ENCODE data around the gene SRGAP3. TPM values are rescaled to one million over a fixed set of nuclear protein-coding genes. Genes with fewer than 3 reads are reported as not detected.

Gene SRGAP3
- total RNA-seq, 4 donors from 2014 or later = 13.1 to 84.9 (median 27.4) TPM

DNA sequence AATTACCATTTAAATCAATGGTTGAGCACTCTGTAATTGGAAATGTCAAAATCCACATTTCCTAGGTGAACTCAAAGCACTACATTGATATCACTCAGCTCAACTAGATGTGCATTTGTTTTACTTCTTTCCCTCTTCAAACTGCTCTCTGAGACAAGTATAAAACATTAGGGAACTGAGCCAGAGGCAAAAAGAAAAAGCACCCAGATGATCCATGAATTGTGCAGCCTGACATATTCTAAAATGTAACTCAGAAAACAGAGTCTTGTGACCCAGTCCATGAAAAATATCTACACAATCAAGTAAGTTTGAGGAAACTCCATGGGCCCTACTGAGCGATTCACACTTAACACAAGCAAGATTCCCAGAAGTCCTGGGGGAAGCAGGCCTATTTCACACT lies 9.8 kb downstream of the SRGAP3 start:
- Histone ChIP-seq H3K36me3 (no peaks in the 10 kb centered on the region), H3K27me3 (no peaks in the 10 kb centered on the region), H3K4me1 (no peaks in the 10 kb centered on the region), H3K9me3 (no peaks in the 10 kb centered on the region), H3K27ac (no peak overlapping the region), H3K4me3 (no peak overlapping the region)
- no peak for TF ChIP-seq EP300 (IDR thresholded peaks at IDR 0.05)
- TF ChIP-seq, protein P1, sequence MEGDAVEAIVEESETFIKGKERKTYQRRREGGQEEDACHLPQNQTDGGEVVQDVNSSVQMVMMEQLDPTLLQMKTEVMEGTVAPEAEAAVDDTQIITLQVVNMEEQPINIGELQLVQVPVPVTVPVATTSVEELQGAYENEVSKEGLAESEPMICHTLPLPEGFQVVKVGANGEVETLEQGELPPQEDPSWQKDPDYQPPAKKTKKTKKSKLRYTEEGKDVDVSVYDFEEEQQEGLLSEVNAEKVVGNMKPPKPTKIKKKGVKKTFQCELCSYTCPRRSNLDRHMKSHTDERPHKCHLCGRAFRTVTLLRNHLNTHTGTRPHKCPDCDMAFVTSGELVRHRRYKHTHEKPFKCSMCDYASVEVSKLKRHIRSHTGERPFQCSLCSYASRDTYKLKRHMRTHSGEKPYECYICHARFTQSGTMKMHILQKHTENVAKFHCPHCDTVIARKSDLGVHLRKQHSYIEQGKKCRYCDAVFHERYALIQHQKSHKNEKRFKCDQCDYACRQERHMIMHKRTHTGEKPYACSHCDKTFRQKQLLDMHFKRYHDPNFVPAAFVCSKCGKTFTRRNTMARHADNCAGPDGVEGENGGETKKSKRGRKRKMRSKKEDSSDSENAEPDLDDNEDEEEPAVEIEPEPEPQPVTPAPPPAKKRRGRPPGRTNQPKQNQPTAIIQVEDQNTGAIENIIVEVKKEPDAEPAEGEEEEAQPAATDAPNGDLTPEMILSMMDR (IDR thresholded peaks at IDR 0.05) = no peak
- 91% methylated on average over 1 of the region's 1 CpG for WGBS
- peak in 1 of 2 donors; percentile 13 for DNase-seq (ENCODE audit: low spot score in 2 of 2)

DNA sequence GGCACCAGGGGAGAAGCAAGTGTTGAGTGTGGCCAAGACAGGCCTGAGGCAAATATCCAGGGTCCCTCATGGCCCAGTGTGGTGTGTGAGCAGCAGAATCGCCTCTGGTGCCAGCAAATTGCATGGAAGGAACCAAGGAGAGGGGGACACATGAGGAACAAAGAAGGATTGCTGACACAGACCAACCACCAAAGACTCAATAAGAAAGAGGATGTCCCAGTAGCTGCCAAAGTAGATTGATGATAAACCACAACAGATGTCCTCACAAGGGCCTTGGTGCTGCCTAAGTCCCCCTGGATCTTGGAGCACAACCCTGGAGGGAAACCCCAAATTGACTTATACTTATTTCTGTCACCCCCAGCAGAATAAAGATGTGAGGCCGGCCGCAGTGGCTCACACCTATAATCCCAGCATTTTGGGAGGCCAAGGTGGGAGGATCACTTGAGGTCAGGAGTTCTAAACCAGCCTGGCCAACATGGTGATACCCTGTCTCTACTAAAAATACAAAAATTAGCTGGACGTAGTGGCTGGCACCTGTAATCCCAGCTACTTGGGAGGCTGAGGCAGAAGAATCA lies 10.6 kb downstream of the SRGAP3 start:
- no peaks in the 10 kb centered on the region for H3K9me3 ChIP-seq
- no peaks in the 10 kb centered on the region for H3K36me3 ChIP-seq
- peak in 1 of 2 donors; percentile 58 for DNase-seq (ENCODE audit: low spot score in 2 of 2)
- WGBS = 87% methylated on average over 4 of the region's 4 CpGs
- H3K4me3 ChIP-seq = no peak overlapping the region
- no peaks in the 10 kb centered on the region for H3K4me1 ChIP-seq
- TF ChIP-seq EP300 (IDR thresholded peaks at IDR 0.05) = no peak
- no peak for TF ChIP-seq POLR2A (IDR thresholded peaks at IDR 0.05)
- no peak for TF ChIP-seq POLR2AphosphoS5 (IDR thresholded peaks at IDR 0.05)
- TF ChIP-seq, protein P1 (IDR thresholded peaks at IDR 0.05) = no peak
- H3K27me3 ChIP-seq = no peaks in the 10 kb centered on the region
- no peak overlapping the region for H3K27ac ChIP-seq

DNA sequence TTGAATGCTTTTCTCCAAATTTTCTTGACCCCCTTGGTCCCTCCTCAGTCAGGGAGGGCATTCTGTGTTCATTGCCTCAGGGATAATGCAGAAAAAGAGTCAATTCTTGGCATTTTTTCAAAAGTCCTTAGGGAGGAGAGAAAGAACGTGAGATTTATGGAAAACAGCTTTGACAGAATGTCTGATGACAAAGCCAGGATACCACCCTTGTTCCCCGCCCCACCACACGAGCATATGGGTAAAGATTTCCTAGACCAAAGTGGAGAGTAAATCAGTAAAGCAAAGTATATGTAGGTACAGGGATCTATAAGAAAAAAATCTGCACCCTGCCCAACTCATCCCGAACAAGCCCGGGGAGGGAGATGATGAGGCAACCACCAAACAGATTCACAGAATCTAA lies 11.2 kb downstream of the SRGAP3 start:
- Histone ChIP-seq H3K4me3 (no peak overlapping the region), H3K9me3 (no peaks in the 10 kb centered on the region), H3K36me3 (no peaks in the 10 kb centered on the region), H3K27me3 (no peaks in the 10 kb centered on the region), H3K27ac (no peak overlapping the region), H3K4me1 (no peaks in the 10 kb centered on the region)
- WGBS = 72% methylated on average over 5 of the region's 5 CpGs
- no peak for TF ChIP-seq EP300 (IDR thresholded peaks at IDR 0.05)
- no peak for TF ChIP-seq POLR2A (IDR thresholded peaks at IDR 0.05)
- TF ChIP-seq, protein P1 (IDR thresholded peaks at IDR 0.05) = no peak
- TF ChIP-seq POLR2AphosphoS5 (IDR thresholded peaks at IDR 0.05) = no peak
- no peak for DNase-seq (ENCODE audit: low spot score in 2 of 2)

DNA sequence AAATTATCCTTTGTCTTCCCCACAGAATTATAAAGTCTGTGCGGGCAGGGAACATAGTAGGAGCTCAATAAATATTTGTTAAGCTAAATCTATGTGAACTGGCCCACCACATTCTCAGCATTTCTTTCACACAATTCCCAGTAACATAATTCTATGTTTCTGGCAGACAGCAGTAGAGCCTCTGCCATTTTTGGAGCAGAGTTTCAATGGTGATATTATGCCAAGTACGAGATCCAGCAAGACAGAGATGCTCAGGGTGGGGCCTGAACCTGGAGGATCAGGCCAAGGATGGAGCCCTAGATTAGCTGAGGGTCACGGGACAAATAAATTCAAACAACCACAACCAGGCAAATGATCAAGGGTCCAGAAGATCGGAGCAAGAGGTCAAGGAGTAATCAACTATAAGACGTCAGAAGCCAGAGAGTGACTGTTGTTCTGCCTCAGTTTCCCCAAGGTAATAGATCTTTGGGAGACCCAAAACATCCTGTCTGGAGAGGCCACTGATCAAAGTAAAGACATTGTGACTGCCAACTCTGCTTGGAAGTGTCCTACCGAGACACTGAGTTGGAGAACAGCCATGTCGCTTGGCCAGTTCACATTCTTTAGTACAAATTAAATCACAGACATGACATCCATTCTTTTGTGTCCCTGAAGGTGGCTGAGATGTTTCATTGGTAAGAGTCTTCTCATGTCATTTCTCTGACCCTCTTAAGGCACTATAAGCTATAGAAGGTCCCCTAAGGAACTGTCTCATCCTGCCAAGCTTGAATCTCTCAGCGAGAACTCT lies 15.4 kb downstream of the SRGAP3 start:
- 71% methylated on average over 8 of the region's 8 CpGs for WGBS
- no peaks in the 10 kb centered on the region for H3K36me3 ChIP-seq
- no peak overlapping the region for H3K4me3 ChIP-seq
- H3K9me3 ChIP-seq = no peaks in the 10 kb centered on the region
- no peaks in the 10 kb centered on the region for H3K27me3 ChIP-seq
- no peaks in the 10 kb centered on the region for H3K4me1 ChIP-seq
- DNase-seq (ENCODE audit: low spot score in 2 of 2) = no peak
- TF ChIP-seq, protein P1 (IDR thresholded peaks at IDR 0.05) = no peak
- TF ChIP-seq POLR2A (IDR thresholded peaks at IDR 0.05) = no peak
- no peak for TF ChIP-seq POLR2AphosphoS5 (IDR thresholded peaks at IDR 0.05)
- no peak overlapping the region for H3K27ac ChIP-seq

DNA sequence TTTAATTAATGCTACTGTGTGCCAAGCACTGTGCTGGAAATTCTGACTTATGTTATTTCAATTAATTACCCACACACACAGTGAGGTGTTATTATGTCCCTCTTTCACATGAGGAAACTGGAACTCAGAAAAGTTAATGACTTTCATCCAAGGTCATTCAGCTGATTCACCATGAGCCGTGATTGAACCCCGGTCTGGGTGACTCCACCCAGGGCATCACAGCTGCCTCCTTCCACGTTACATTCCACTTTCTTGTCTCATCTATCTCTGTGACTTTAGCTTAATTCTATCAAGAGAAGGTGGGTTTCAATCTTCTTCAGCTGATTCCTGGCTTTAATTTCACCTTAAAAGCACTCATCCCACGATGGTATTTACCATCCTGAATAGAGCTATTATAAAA lies 16.3 kb downstream of the SRGAP3 start:
- Histone ChIP-seq H3K4me3 (no peak overlapping the region), H3K4me1 (no peaks in the 10 kb centered on the region), H3K36me3 (no peaks in the 10 kb centered on the region), H3K9me3 (no peaks in the 10 kb centered on the region), H3K27ac (no peak overlapping the region), H3K27me3 (no peaks in the 10 kb centered on the region)
- WGBS = 66% methylated on average over 4 of the region's 4 CpGs
- no peak for DNase-seq (ENCODE audit: low spot score in 2 of 2)
- TF ChIP-seq EP300 (IDR thresholded peaks at IDR 0.05) (no peak), POLR2A (IDR thresholded peaks at IDR 0.05) (no peak), POLR2AphosphoS5 (IDR thresholded peaks at IDR 0.05) (no peak)
- TF ChIP-seq, protein P1 (IDR thresholded peaks at IDR 0.05) = no peak
